Keratinocyte (primary cell): ENCODE results near the gene SACM1L. TPM values are rescaled to one million over a fixed set of nuclear protein-coding genes. Genes with fewer than 3 reads are reported as not detected.

Source experiments
- DNase-seq: peaks from one replicate; pipeline ENCODE4 v3.0.0-alpha.2; 2011; ENCODE audit warnings: low read depth, missing footprints, low spot score
- FAIRE-seq: peaks from 2 replicates; lab custom pipeline; 2011; peaks lifted over from hg19 to GRCh38; lab: Jason Lieb, UNC
- H2AFZ ChIP-seq: 2 replicates; pipeline ENCODE4 v1.6.0; 2012; ENCODE audit warnings: low read length, control low read depth, inconsistent platforms; ENCODE audit not compliant: control insufficient read depth
- H3K27ac ChIP-seq: 2 replicates; pipeline ENCODE4 v1.5.1; 2011; ENCODE audit warnings: low read length; ENCODE audit not compliant: control insufficient read depth, insufficient read depth
- H3K27me3 ChIP-seq: 3 replicates; pipeline ENCODE4 v1.6.0; 2011; ENCODE audit warnings: low read length; ENCODE audit not compliant: control insufficient read depth, insufficient read depth; ENCODE audit errors: extremely low read depth
- H3K36me3 ChIP-seq, 2 experiments: 2 replicates in 1 of 2; 3 replicates in 1 of 2; pipeline ENCODE4 v1.5.1; 2011; ENCODE audit warnings: low read length in 2 of 2, mild to moderate bottlenecking in 1 of 2; ENCODE audit not compliant: control insufficient read depth in 2 of 2, insufficient read depth in 2 of 2; ENCODE audit errors: extremely low read depth in 1 of 2
- H3K4me1 ChIP-seq: 3 replicates; pipeline ENCODE4 v1.5.1; 2011; ENCODE audit warnings: low read length; ENCODE audit not compliant: control insufficient read depth, insufficient read depth; ENCODE audit errors: extremely low read depth
- H3K4me2 ChIP-seq: 3 replicates; pipeline ENCODE4 v1.6.0; 2011; ENCODE audit warnings: low read depth, low read length; ENCODE audit not compliant: control insufficient read depth, insufficient read depth; ENCODE audit errors: extremely low read depth
- H3K4me3 ChIP-seq, 3 experiments: fragments of 200-600 bp in 1 of 3; sonication (generic) in 1 of 3; 2 replicates in 2 of 3; 3 replicates in 1 of 3; pipeline ENCODE4 v1.5.1; 2011 to 2016; ENCODE audit warnings: low read length in 3 of 3, mild to moderate bottlenecking in 3 of 3, control low read depth in 2 of 3, inconsistent platforms in 1 of 3, low read depth in 1 of 3, mixed read lengths in 1 of 3, mixed run types in 1 of 3, moderate library complexity in 1 of 3; ENCODE audit not compliant: control insufficient read depth in 2 of 3, insufficient read depth in 2 of 3; ENCODE audit errors: extremely low read depth in 1 of 3
- H3K79me2 ChIP-seq: 2 replicates; pipeline ENCODE4 v1.6.0; 2012; ENCODE audit warnings: low read length; ENCODE audit not compliant: control insufficient read depth, insufficient read depth
- H3K9ac ChIP-seq: 3 replicates; pipeline ENCODE4 v1.6.0; 2011; ENCODE audit warnings: low read length; ENCODE audit not compliant: control insufficient read depth, insufficient read depth; ENCODE audit errors: extremely low read depth
- H3K9me1 ChIP-seq: 3 replicates; pipeline ENCODE4 v1.6.0; 2011; ENCODE audit warnings: low read length; ENCODE audit not compliant: control insufficient read depth, insufficient read depth; ENCODE audit errors: extremely low read depth
- H3K9me3 ChIP-seq: 2 replicates; pipeline ENCODE4 v1.5.1; 2012; ENCODE audit warnings: low read depth, low read length; ENCODE audit not compliant: control insufficient read depth
- H4K20me1 ChIP-seq: 3 replicates; pipeline ENCODE4 v1.6.0; 2011; ENCODE audit warnings: low read length; ENCODE audit not compliant: control insufficient read depth, insufficient read depth; ENCODE audit errors: extremely low read depth
- CTCF ChIP-seq, 3 experiments: IDR thresholded peaks in 1 of 3; conservative IDR thresholded peaks in 1 of 3; optimal IDR thresholded peaks in 1 of 3; 2 replicates in 2 of 3; 3 replicates in 1 of 3; pipeline versions ENCODE3 to v1.5.1; 2011; ENCODE audit warnings: low read length in 3 of 3, mild to moderate bottlenecking in 3 of 3, moderate library complexity in 2 of 3, control low read depth in 1 of 3, inconsistent platforms in 1 of 3; ENCODE audit not compliant: insufficient read depth in 2 of 3; ENCODE audit errors: extremely low read depth in 1 of 3
- EZH2 ChIP-seq: IDR thresholded peaks from one replicate; pipeline ENCODE4 v1.6.1; 2012; ENCODE audit warnings: inconsistent platforms, mild to moderate bottlenecking, low read length, moderate library complexity
- dilution Hi-C: fragments of 300-500 bp; cut with MboI; formaldehyde crosslinking; loops from one replicate; pipeline ENCODE4 v1.7.0; 2020; ENCODE audit warnings: low sequenced_read_pairs; ENCODE audit not compliant: extremely low pct_ligation_motif_present
- polyA plus RNA-seq, 5 experiments: library from polyadenylated mRNA; depleted of rRNA in 3 of 5; stranded (reverse) in 3 of 5; stranded (forward) in 1 of 5; unstranded in 1 of 5; fragments of >200 nt; gene quantifications; 1 replicate in 1 of 5; 2 replicates in 3 of 5; 3 replicates in 1 of 5; pipeline versions ENCODE4 v1.2.1 to v1.2.3, GENCODE V29; 2011 to 2012; ENCODE audit warnings: missing spikeins in 2 of 5, low read depth in 1 of 5, low replicate concordance in 1 of 5

The SACM1L gene
- polyA plus RNA-seq, 1 donor (not counting 4 experiments of a cell fraction or from before 2014, with no cell fraction given) = 44.3 TPM

- no peak for DNase-seq
- Histone ChIP-seq H3K36me3 (no peaks in the 10 kb centered on the region), H3K79me2 (no peaks in the 10 kb centered on the region), H3K27ac (no peak overlapping the region), H3K4me1 (no peaks in the 10 kb centered on the region), H3K4me3 (no peak overlapping the region), H3K9me1 (no peaks in the 10 kb centered on the region), H3K4me2 (no peak overlapping the region), H2AFZ (no peak overlapping the region), H3K9me3 (no peaks in the 10 kb centered on the region), H3K27me3 (peaks cover 2% of the 10 kb centered on the region), H4K20me1 (no peaks in the 10 kb centered on the region), H3K9ac (no peak overlapping the region)
- no peak for FAIRE-seq
- TF ChIP-seq EZH2 = no peak
- no peak for TF ChIP-seq CTCF (optimal IDR thresholded peaks at IDR 0.05 in 1 of 3, IDR thresholded peaks at IDR 0.05 in 1 of 3, conservative IDR thresholded peaks at IDR 0.05 in 1 of 3; ENCODE audit: extremely low read depth in 1 of 3, insufficient read depth in 2 of 3, low read length in 3 of 3)
- dilution Hi-C loops = no loop called here
Observed at GRCh38 chr3:45763303-45763675, 74.1 kb downstream of the SACM1L start.

GRCh38 chr3:45765266-45765851, 76.2 kb downstream of the SACM1L start:
- Histone ChIP-seq H3K4me3 (no peak overlapping the region), H3K27me3 (peaks cover 9% of the 10 kb centered on the region), H3K27ac (no peak overlapping the region), H3K4me1 (no peaks in the 10 kb centered on the region), H4K20me1 (no peaks in the 10 kb centered on the region), H3K79me2 (no peaks in the 10 kb centered on the region), H3K9ac (no peak overlapping the region), H3K36me3 (no peaks in the 10 kb centered on the region), H3K9me3 (no peaks in the 10 kb centered on the region), H3K4me2 (no peak overlapping the region), H2AFZ (no peak overlapping the region), H3K9me1 (no peaks in the 10 kb centered on the region)
- dilution Hi-C loops = no loop called here
- no peak for FAIRE-seq
- TF ChIP-seq EZH2 (no peak), CTCF (optimal IDR thresholded peaks at IDR 0.05 in 1 of 3, IDR thresholded peaks at IDR 0.05 in 1 of 3, conservative IDR thresholded peaks at IDR 0.05 in 1 of 3; ENCODE audit: extremely low read depth in 1 of 3, insufficient read depth in 2 of 3, low read length in 3 of 3) (no peak)
- DNase-seq = no peak
